Adrenal gland (tissue), 12 donors: ENCODE data around the gene NBR1. TPM values are rescaled to one million over a fixed set of nuclear protein-coding genes. Genes with fewer than 3 reads are reported as not detected.
"Not testable (repeated sequence)": the region's sequence is repeated elsewhere in the genome, so short reads cannot be mapped to it uniquely, and the experiment has no call there.

Experiments
- DNase-seq, 7 donors: peaks; one replicate each; pipeline ENCODE4 v3.0.0-alpha.2; 2019 to 2020
- H3K27ac ChIP-seq, 5 donors: fragments of 200-600 bp; sonication (generic) in 4 of 5; 1 replicate in 3 of 5; 2 replicates in 2 of 5; pipeline versions ENCODE4 v1.5.1 to v1.8.0; 2016 to 2020; ENCODE audit warnings: mild to moderate bottlenecking in 1 of 5
- H3K27me3 ChIP-seq: fragments of 200-600 bp; 2 replicates; pipeline ENCODE4 v1.8.0; 2021
- H3K36me3 ChIP-seq, 2 donors: fragments of 200-600 bp; replicated peaks in 1 of 2; 1 replicate in 1 of 2; 2 replicates in 1 of 2; pipeline versions ENCODE4 v1.5.1 to v1.8.0; 2018 to 2022
- H3K4me1 ChIP-seq, 2 donors: fragments of 200-600 bp; replicated peaks in 1 of 2; 1 replicate in 1 of 2; 2 replicates in 1 of 2; pipeline versions ENCODE4 v1.5.1 to v1.8.0; 2018 to 2021
- H3K4me3 ChIP-seq, 4 donors: fragments of 200-600 bp; sonication (generic) in 3 of 4; one replicate each; pipeline ENCODE4 v1.5.1; 2016 to 2018
- H3K9me3 ChIP-seq, 3 donors: fragments of 200-600 bp; sonication (generic) in 1 of 3; replicated peaks in 1 of 3; 1 replicate in 2 of 3; 2 replicates in 1 of 3; pipeline versions ENCODE4 v1.5.1 to v1.8.0; 2016 to 2021
- CTCF ChIP-seq, 6 experiments: fragments of 450-650 bp in 4 of 6; fragments of 200-600 bp in 2 of 6; sonication (generic) in 1 of 6; IDR thresholded peaks; 1 replicate in 5 of 6; 2 replicates in 1 of 6; pipeline versions ENCODE4 v1.5.1 to v1.8.0; 2016 to 2021; ENCODE audit warnings: antibody characterized with exemption in 6 of 6, mild to moderate bottlenecking in 2 of 6, moderate library complexity in 1 of 6
- POLR2A ChIP-seq, 2 donors: fragments of 450-650 bp; IDR thresholded peaks; one replicate each; pipeline ENCODE4 v1.6.1; 2017; ENCODE audit warnings: antibody characterized with exemption in 2 of 2, mild to moderate bottlenecking in 2 of 2, moderate library complexity in 1 of 2
- WGBS, 4 donors: extraction: QIAGEN DNeasy Blood & Tissue Kit in 2 of 4; methylation state at CpG; one replicate each; pipeline versions ENCODE4 v1.1.5 to v1.1.7; 2013 to 2017; 5-methylcytosine and 5-hydroxymethylcytosine counted together
- intact Hi-C, 2 donors: fragments of 100-400 bp; cut with DNase I; formaldehyde crosslinking; loops; one replicate each; pipeline versions ENCODE4 v1.14.1 to v1.15.0; 2022 to 2023
- polyA plus RNA-seq, 3 donors: library from polyadenylated mRNA; stranded (reverse); fragments of 200-250 nt in 2 of 3; fragments of 350-450 nt in 1 of 3; fragmentation: Illumina TruSeq in 1 of 3; extraction: RNeasy Lipid Tissue Mini Kit (QIAGEN cat#74804) in 1 of 3; gene quantifications; one replicate each; pipeline ENCODE4 v1.2.3, GENCODE V29; 2013 to 2014
- total RNA-seq, 9 donors: library from RNA; depleted of rRNA in 4 of 9; stranded (reverse); fragments of >200 nt in 4 of 9; fragments of 120-200 nt in 1 of 9; fragmentation: NEBNext Ultra II Directional in 1 of 9; extraction: Animal tissue kit (Norgen Biotek cat#: 25700) in 1 of 9; gene quantifications; one replicate each; pipeline versions ENCODE4 v1.1.0 to v1.2.4, GENCODE V29; 2013 to 2023
- donor health status: healthy with polysubstance abuse.
- donor health status: Bipolar disorder and iron deficiency.
- donor health status: DM: yes; HTN: yes; CAD: no.
- donor health status: DM: no; HTN: no; CAD: no.
- donor health status: DM: no; HTN: no; CAD: no.
- donor health status: DM: yes; HTN: yes; CAD: no.

NBR1 gene
- total and polyA plus RNA-seq, 12 donors = 38.6 to 139 (median 106) TPM

- Histone ChIP-seq H3K27ac (peak overlapping the region in 1 of 5 donors; percentile 6), H3K36me3 (peaks cover 0 to 40% of the 10 kb centered on the region in 2 donors), H3K27me3 (no peaks in the 10 kb centered on the region), H3K4me3 (no peak overlapping the region), H3K4me1 (peaks cover 19 to 53% of the 10 kb centered on the region in 2 donors), H3K9me3 (no peaks in the 10 kb centered on the region)
- no peak for DNase-seq
- intact Hi-C loops = no loop called here
- TF ChIP-seq CTCF (IDR thresholded peaks at IDR 0.05) (no peak), POLR2A (IDR thresholded peaks at IDR 0.05) (no peak)
- WGBS, 4 donors = 66 to 77% (median 70%) methylated on average over 4 of the region's 4 CpGs
Measured at GRCh38 chr17:43175213-43176118, 4.5 kb downstream of the NBR1 start.

GRCh38 chr17:43176119-43176570, 5.1 kb downstream of the NBR1 start:
- H3K9me3 ChIP-seq = no peaks in the 10 kb centered on the region
- intact Hi-C loops = no loop called here
- no peak for TF ChIP-seq POLR2A (IDR thresholded peaks at IDR 0.05)
- TF ChIP-seq CTCF (IDR thresholded peaks at IDR 0.05) = no peak
- H3K4me3 ChIP-seq = no peak overlapping the region
- no peak for DNase-seq
- peak overlapping the region in 1 of 5 donors; percentile 6 for H3K27ac ChIP-seq
- WGBS, 4 donors = 64 to 84% (median 70%) methylated on average over 2 of the region's 2 CpGs
- H3K4me1 ChIP-seq = peaks cover 19 to 53% of the 10 kb centered on the region in 2 donors
- peaks cover 0 to 47% of the 10 kb centered on the region in 2 donors for H3K36me3 ChIP-seq
- no peaks in the 10 kb centered on the region for H3K27me3 ChIP-seq

GRCh38 chr17:43183921-43184320, 12.9 kb downstream of the NBR1 start:
- intact Hi-C loops = no loop called here
- DNase-seq = no peak
- no peak overlapping the region for H3K4me3 ChIP-seq
- H3K27me3 ChIP-seq = no peaks in the 10 kb centered on the region
- WGBS, 4 donors = 87 to 100% (median 90%) methylated on average over 3 of the region's 3 CpGs
- no peak for TF ChIP-seq POLR2A (IDR thresholded peaks at IDR 0.05)
- TF ChIP-seq CTCF (IDR thresholded peaks at IDR 0.05) = no peak
- no peaks in the 10 kb centered on the region for H3K4me1 ChIP-seq
- H3K27ac ChIP-seq = no peak overlapping the region
- H3K9me3 ChIP-seq = no peaks in the 10 kb centered on the region
- peaks cover 0 to 95% of the 10 kb centered on the region in 2 donors for H3K36me3 ChIP-seq

GRCh38 chr17:43186656-43187055, 15.6 kb downstream of the NBR1 start:
- H3K9me3 ChIP-seq, intact Hi-C loops, H3K4me3 ChIP-seq, H3K27me3 ChIP-seq, H3K4me1 ChIP-seq, H3K27ac ChIP-seq, DNase-seq: not testable (repeated sequence)
- WGBS, 4 donors = 90 to 93% (median 91%) methylated on average over 5 of the region's 5 CpGs
- peaks cover 0 to 96% of the 10 kb centered on the region in 2 donors for H3K36me3 ChIP-seq
